ENCODE results near the gene RNASE8. TPM values are rescaled to one million over a fixed set of nuclear protein-coding genes. Genes with fewer than 3 reads are reported as not detected.

The RNASE8 gene
- total and polyA plus RNA-seq, 10 of the 15 experiments (the other 5 are each of a cell fraction or from before 2014, with no cell fraction given): not detected

DNA sequence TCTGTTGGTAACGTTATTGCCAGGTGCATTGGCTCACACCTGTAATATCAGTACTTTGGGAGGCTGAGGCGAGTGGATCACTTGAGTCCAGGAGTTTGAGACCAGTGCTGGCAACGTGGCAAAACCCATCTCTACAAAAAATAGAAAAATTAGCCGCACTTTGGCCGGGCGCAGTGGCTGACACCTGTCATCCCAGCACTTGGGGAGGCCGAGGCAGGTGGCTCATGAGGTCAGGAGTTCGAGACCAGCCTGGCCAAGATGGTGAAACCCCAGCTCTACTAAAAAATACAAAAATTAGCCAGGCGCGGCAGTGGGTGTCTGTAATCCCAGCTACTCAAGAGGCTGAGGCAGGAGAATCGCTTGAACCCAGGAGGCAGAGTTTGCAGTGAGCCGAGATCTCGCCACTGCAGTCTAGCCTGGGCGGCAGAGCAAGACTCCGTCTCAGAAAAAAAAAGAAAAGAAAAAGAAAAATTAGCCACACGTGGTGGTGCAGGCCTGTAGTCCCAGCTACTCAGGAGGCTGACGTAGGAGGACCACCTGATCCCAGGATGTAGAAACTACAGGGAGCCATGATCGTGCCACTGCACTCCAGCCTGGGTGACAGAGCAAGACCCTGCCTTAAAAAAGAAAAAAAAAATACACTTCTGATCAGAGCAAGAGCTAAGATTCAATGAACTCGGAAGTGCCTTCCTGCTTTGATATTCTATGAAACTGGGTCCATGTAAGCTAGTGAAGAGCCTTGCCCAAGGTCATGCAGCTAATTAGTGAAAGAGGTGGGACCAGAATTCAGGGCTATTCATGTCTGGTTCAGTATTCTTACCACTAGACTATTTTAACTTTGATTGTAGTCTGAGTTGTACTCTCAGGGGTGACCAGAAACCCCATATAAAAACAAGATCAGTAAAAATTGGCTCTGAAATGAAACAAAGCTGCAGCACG, 4.2 kb upstream of the RNASE8 start:
- CTCF ChIA-PET: interaction anchor here (1.0 to 1.5 kb wide), 3 partner anchors 33 to 48 kb away, joined by 4 to 5 read pairs (median 5); no protein-coding TSS in a partner anchor
- H3K9me3 ChIP-seq (replicated peaks; ENCODE audit: control insufficient read depth, insufficient read depth, low read length): no peaks in the 10 kb centered on the region
- intact Hi-C loops (cut with micrococcal nuclease; ENCODE audit: unreplicated experiment): no loop called here
- ATAC-seq: no peak
- no peaks in the 10 kb centered on the region for H3K36me3 ChIP-seq (ENCODE audit: control insufficient read depth in 2 of 2, insufficient read depth in 2 of 2, low read length in 1 of 2)
- no peak for FAIRE-seq
- RAD21 ChIA-PET (ENCODE audit: unreplicated experiment): no interaction called here
- no peaks in the 10 kb centered on the region; a peak in 1 of 4 replicates for H3K27me3 ChIP-seq (replicated peaks in 1 of 2; ENCODE audit: control insufficient read depth in 2 of 2, insufficient read depth in 2 of 2, low read length in 1 of 2)
- BruUV-seq (replicated peaks): no TSS peak
- no peak overlapping the region for H2AFZ ChIP-seq (ENCODE audit: control insufficient read depth, low read depth, low read length)
- H3K4me3 ChIP-seq: no peak overlapping the region
- H3K4me2 ChIP-seq (ENCODE audit: control insufficient read depth, insufficient read depth): no peak overlapping the region
- POLR2A ChIA-PET: no interaction called here
- H3K27ac ChIP-seq (ENCODE audit: control insufficient read depth, insufficient read depth): no peak overlapping the region
- no peak for DNase-seq (ENCODE audit: low read depth, low spot score)
- 51% methylated on average over 20 of the region's 20 CpGs for WGBS (ENCODE audit: insufficient coverage, insufficient replicate concordance, low lambda C conversion rate, missing lambda C conversion rate)
- SMC1A ChIA-PET (ENCODE audit: uncharacterized antibody, unreplicated experiment): no interaction called here
- H3K79me2 ChIP-seq (ENCODE audit: control insufficient read depth, insufficient read depth, low read length): no peaks in the 10 kb centered on the region
- in situ Hi-C loops (cut with MboI): no loop called here
- no peaks in the 10 kb centered on the region for H3K4me1 ChIP-seq (ENCODE audit: control insufficient read depth, insufficient read depth, low read length)
- no peaks in the 10 kb centered on the region for H4K20me1 ChIP-seq (ENCODE audit: control insufficient read depth, insufficient read depth)
- H3K9ac ChIP-seq (ENCODE audit: control insufficient read depth, insufficient read depth, low read length): no peak overlapping the region
- TF ChIP-seq SMAD5 (IDR thresholded peaks at IDR 0.05; ENCODE audit: low read depth): no peak
- TF ChIP-seq, protein P1, sequence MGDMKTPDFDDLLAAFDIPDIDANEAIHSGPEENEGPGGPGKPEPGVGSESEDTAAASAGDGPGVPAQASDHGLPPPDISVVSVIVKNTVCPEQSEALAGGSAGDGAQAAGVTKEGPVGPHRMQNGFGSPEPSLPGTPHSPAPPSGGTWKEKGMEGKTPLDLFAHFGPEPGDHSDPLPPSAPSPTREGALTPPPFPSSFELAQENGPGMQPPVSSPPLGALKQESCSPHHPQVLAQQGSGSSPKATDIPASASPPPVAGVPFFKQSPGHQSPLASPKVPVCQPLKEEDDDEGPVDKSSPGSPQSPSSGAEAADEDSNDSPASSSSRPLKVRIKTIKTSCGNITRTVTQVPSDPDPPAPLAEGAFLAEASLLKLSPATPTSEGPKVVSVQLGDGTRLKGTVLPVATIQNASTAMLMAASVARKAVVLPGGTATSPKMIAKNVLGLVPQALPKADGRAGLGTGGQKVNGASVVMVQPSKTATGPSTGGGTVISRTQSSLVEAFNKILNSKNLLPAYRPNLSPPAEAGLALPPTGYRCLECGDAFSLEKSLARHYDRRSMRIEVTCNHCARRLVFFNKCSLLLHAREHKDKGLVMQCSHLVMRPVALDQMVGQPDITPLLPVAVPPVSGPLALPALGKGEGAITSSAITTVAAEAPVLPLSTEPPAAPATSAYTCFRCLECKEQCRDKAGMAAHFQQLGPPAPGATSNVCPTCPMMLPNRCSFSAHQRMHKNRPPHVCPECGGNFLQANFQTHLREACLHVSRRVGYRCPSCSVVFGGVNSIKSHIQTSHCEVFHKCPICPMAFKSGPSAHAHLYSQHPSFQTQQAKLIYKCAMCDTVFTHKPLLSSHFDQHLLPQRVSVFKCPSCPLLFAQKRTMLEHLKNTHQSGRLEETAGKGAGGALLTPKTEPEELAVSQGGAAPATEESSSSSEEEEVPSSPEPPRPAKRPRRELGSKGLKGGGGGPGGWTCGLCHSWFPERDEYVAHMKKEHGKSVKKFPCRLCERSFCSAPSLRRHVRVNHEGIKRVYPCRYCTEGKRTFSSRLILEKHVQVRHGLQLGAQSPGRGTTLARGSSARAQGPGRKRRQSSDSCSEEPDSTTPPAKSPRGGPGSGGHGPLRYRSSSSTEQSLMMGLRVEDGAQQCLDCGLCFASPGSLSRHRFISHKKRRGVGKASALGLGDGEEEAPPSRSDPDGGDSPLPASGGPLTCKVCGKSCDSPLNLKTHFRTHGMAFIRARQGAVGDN (IDR thresholded peaks at IDR 0.05): no peak
- TF ChIP-seq JUND (IDR thresholded peaks at IDR 0.05; ENCODE audit: low read depth, low read length): no peak
- TF ChIP-seq KLF5 (IDR thresholded peaks at IDR 0.05; ENCODE audit: partially characterized antibody): no peak
- no peak for TF ChIP-seq SIX5 (IDR thresholded peaks at IDR 0.05; ENCODE audit: low read depth, low read length, severe bottlenecking)
- no peak for TF ChIP-seq SIN3A (IDR thresholded peaks at IDR 0.05; ENCODE audit: low read depth, low read length)
- no peak for TF ChIP-seq GABPA (IDR thresholded peaks at IDR 0.05; ENCODE audit: low read depth)
- TF ChIP-seq CUX1 (IDR thresholded peaks at IDR 0.05; ENCODE audit: insufficient replicate concordance, low read depth, low read length): no peak
- TF ChIP-seq RELA (IDR thresholded peaks at IDR 0.05; ENCODE audit: borderline replicate concordance, partially characterized antibody): no peak
- TF ChIP-seq CREM (IDR thresholded peaks at IDR 0.05; ENCODE audit: low read depth): no peak
- no peak for TF ChIP-seq SREBF1 (IDR thresholded peaks at IDR 0.05; ENCODE audit: low read length)
- TF ChIP-seq, protein P2, sequence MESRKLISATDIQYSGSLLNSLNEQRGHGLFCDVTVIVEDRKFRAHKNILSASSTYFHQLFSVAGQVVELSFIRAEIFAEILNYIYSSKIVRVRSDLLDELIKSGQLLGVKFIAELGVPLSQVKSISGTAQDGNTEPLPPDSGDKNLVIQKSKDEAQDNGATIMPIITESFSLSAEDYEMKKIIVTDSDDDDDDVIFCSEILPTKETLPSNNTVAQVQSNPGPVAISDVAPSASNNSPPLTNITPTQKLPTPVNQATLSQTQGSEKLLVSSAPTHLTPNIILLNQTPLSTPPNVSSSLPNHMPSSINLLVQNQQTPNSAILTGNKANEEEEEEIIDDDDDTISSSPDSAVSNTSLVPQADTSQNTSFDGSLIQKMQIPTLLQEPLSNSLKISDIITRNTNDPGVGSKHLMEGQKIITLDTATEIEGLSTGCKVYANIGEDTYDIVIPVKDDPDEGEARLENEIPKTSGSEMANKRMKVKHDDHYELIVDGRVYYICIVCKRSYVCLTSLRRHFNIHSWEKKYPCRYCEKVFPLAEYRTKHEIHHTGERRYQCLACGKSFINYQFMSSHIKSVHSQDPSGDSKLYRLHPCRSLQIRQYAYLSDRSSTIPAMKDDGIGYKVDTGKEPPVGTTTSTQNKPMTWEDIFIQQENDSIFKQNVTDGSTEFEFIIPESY (IDR thresholded peaks at IDR 0.05): no peak

Measured in GM12878 (cell line).